Sigmoid colon (tissue), 4 donors: ENCODE data around the gene BTBD7.

Experiments used
- CTCF ChIP-seq, 4 experiments: fragments of 450-650 bp in 3 of 4; fragments of 200-600 bp in 1 of 4; IDR thresholded peaks; one replicate each; pipeline ENCODE4 v1.5.1; 2016 to 2019; ENCODE audit warnings: antibody characterized with exemption in 4 of 4, mild to moderate bottlenecking in 3 of 4, moderate library complexity in 2 of 4
- POLR2A ChIP-seq, 2 donors: fragments of 450-650 bp; IDR thresholded peaks; one replicate each; pipeline ENCODE4 v1.6.1; 2016; ENCODE audit warnings: antibody characterized with exemption in 2 of 2, mild to moderate bottlenecking in 2 of 2, moderate library complexity in 2 of 2
- POLR2AphosphoS5 ChIP-seq, 4 donors: sonication (generic); formaldehyde crosslinking; IDR thresholded peaks; one replicate each; pipeline ENCODE4 v1.6.1; 2017; ENCODE audit warnings: antibody characterized with exemption in 4 of 4

- TF ChIP-seq POLR2A (IDR thresholded peaks at IDR 0.05) (no peak), CTCF (IDR thresholded peaks at IDR 0.05) (no peak), POLR2AphosphoS5 (IDR thresholded peaks at IDR 0.05) (no peak)
Observed at GRCh38 chr14:93333631-93334103, 831 bp upstream of the BTBD7 start.
